ENCODE data around the gene CFAP43.

CFAP43 gene, protein sequence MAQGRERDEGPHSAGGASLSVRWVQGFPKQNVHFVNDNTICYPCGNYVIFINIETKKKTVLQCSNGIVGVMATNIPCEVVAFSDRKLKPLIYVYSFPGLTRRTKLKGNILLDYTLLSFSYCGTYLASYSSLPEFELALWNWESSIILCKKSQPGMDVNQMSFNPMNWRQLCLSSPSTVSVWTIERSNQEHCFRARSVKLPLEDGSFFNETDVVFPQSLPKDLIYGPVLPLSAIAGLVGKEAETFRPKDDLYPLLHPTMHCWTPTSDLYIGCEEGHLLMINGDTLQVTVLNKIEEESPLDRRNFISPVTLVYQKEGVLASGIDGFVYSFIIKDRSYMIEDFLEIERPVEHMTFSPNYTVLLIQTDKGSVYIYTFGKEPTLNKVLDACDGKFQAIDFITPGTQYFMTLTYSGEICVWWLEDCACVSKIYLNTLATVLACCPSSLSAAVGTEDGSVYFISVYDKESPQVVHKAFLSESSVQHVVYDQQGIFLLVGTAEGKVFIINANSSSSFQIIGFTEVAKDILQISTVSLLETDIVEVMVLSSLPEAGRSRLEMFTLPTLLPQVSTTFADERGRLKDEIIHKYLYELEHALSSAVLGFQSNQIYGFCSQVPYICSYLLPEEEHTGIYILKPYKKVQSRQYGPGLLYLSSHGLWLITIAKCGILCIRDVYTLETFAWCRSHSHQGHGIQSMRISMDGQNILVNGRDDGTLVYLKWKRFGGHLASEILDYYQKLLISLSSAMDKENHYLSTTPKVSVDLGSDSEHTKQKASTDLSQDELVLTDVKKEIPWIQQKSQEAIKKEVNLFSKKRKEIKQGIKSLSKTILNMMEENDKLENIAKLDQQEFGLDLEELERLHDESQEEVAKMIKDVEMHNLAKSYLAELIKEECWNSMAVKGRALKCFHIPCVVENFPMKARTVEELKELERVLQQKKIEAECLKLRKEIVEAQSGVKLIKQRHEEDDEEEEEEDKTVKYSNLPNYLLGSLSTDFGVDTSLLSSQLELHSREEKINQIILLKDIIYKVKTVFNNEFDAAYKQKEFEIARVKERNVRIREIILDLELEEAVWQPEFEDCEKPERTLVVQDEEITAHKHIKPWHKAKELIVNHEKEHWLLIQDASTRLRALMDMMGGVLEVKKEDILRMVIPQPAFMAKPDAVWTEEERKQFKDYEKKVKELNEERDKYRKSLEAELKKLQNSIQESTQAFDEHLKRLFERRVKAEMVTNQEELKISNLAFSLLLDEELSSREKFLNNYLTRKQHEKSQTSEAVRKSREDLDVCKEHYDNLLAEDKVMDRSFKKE (N-terminal part only)

DNA sequence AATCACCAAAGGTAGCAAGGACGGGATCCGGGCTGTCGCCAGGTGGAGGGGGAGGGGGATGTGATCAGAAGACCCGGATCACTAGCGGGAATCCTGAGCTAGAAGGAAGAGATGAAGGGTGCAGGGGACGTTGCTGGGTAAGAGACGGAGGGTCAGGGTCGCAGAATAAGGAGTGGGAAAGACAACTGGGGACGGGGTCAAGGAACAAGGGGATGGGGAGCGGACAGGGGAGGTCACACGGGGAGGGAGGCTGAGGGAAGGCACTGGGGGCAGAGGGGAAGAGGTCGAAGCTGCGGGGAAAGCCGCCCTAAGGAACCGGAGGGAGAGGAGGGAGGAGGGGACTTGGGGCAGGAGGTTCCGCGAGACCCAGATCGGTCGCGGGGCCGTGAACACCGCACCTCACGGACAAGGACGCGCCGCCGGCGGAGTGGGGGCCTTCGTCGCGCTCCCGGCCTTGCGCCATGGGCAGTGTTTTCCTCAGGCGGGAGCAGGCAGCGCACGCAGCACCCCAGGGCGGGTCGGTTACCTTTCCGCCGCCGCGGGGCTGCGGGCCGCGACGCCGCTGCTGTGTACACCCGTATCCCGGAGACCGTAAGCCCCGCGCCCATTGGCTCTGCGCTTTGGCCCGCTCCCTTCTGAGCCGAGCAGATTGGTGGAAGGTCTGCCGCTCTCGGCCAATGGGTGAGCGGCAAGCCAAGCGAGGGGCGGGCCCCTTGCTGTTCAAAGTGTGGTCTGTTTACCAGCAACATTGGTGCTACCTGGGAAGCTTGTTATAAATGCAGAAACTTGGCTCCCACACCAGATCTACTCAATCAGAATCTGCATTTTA is at the start of gene CFAP43:
CFAP43 (minus strand) TSS at position 581 of the 829 bp plus-strand sequence; CDS start at position 463, 118 bp downstream.
- Mint-ChIP-seq H3K4me3 (peak within 1 kb of the TSS; percentile 83 to 94), H3K9me3 (peaks cover 8 to 11% of the 10 kb centered on the region in 2 donors), H3K27ac (peak within 1 kb of the TSS; percentile 86 to 94), H3K27me3 (peaks cover 11% of the 10 kb centered on the region), H3K4me1 (peaks cover 17% of the 10 kb centered on the region)
- DNase-seq (peak; percentile 98 to 99), ATAC-seq (peak; percentile 100)

DNA sequence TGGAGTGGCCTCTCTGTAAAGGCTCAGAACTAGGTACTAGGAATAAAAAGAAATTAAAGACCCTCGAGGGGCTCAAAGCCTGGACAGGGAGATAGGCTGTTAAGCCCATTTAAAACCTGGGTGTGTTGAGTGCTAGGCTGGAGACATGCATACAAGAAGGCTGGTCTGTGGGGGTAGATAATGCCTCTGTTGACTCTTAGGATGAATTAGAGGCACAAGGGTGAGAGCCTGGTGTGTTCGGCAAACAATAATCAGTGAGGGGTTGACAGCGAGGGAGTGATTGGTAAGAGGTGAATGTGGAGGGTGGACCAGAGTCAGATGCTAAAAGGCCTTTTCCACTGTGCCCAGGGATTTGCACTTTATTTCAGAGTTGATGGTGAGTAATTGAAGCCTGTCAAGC is 49.5 kb upstream of the CFAP43 start:
- no peaks in the 10 kb centered on the region for H3K4me1 Mint-ChIP-seq

DNA sequence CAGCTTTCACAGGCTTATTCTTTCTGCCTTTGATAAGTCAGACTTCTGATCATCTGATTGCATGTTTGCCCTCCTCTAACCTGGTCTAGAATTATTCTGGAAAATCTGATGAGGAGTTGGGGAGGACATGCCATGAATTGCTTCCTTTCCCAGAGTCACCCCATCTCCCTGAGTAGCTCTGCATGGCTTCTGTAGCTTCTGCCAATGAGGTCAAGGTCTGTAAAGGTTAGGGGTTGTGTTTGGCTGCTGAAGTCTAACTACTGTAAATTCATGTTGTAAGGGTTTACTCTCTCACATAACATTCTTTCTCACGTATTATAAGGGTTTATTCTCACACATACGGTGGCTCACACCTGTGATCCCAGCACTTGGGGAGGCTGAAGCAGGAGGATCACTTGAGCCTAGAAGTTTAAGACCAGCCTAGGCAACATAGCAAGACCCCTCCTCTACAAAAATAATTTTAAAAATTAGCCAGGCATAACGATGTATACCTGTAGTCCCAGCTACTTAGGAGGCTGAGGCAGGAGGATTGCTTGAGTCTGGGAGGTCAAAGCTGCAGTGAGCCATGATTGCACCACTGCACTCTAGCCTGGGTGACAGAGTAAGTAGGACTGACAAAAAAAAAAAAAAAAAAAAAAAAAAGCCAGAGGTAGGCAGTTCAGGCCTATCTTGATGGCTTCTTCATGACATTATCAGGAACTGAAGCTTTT is 47.5 kb upstream of the CFAP43 start:
- no peak overlapping the region for H3K27ac Mint-ChIP-seq
- H3K9me3 Mint-ChIP-seq: no peaks in the 10 kb centered on the region
- ATAC-seq (no peak), DNase-seq (no peak)
- H3K27me3 Mint-ChIP-seq: peaks cover 15% of the 10 kb centered on the region
- no peak overlapping the region for H3K4me3 Mint-ChIP-seq
- peaks cover 6% of the 10 kb centered on the region for H3K4me1 Mint-ChIP-seq

More for the DNA sequence above, 49.5 kb upstream of the CFAP43 start:
- H3K9me3 Mint-ChIP-seq: no peaks in the 10 kb centered on the region
- no peak for ATAC-seq
- H3K4me3 Mint-ChIP-seq: no peak overlapping the region
- H3K27me3 Mint-ChIP-seq: no peaks in the 10 kb centered on the region
- H3K27ac Mint-ChIP-seq: no peak overlapping the region
- DNase-seq: no peak

DNA sequence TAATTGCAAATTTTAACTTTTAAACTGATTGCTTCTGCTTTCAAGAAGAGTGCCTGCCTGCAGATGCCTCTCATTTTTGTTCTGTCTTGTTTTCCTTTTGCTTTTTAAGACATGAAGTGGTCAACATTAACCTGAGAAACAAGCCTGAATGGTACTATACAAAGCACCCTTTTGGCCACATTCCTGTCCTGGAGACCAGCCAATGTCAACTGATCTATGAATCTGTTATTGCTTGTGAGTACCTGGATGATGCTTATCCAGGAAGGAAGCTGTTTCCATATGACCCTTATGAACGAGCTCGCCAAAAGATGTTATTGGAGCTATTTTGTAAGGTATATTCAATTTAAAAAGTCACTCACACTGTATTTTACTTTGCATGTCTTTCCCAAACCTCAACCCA is 45.6 kb upstream of the CFAP43 start:
- no peaks in the 10 kb centered on the region for H3K9me3 Mint-ChIP-seq

DNA sequence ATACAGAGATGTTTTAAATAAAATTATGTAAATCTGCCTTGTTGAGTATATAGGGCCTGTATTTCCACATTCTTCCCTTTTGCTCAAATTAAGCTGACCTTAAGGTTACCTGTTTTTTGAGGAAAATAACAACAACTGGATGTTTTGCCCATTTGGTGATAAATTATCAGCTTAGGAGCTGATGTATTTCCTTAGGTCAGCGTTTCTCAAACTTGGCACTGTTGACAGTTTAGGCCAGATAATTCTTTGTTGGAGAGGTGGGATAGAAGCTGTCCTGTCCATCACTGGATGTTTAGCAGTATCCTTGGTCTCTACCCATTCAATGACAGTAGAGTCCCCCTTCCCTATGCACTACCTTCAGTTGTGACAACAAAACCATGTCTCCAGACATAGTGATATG is 44.0 kb upstream of the CFAP43 start:
- H3K27ac Mint-ChIP-seq: no peak overlapping the region
- ATAC-seq: no peak
- H3K4me3 Mint-ChIP-seq: no peak overlapping the region
- no peak for DNase-seq
- peaks cover 22% of the 10 kb centered on the region for H3K27me3 Mint-ChIP-seq
- peaks cover 11% of the 10 kb centered on the region for H3K4me1 Mint-ChIP-seq
- H3K9me3 Mint-ChIP-seq: no peaks in the 10 kb centered on the region

More for the DNA sequence above, 45.6 kb upstream of the CFAP43 start:
- DNase-seq (no peak), ATAC-seq (no peak)
- peaks cover 22% of the 10 kb centered on the region for H3K27me3 Mint-ChIP-seq
- H3K27ac Mint-ChIP-seq: no peak overlapping the region
- peaks cover 11% of the 10 kb centered on the region for H3K4me1 Mint-ChIP-seq
- no peak overlapping the region for H3K4me3 Mint-ChIP-seq

DNA sequence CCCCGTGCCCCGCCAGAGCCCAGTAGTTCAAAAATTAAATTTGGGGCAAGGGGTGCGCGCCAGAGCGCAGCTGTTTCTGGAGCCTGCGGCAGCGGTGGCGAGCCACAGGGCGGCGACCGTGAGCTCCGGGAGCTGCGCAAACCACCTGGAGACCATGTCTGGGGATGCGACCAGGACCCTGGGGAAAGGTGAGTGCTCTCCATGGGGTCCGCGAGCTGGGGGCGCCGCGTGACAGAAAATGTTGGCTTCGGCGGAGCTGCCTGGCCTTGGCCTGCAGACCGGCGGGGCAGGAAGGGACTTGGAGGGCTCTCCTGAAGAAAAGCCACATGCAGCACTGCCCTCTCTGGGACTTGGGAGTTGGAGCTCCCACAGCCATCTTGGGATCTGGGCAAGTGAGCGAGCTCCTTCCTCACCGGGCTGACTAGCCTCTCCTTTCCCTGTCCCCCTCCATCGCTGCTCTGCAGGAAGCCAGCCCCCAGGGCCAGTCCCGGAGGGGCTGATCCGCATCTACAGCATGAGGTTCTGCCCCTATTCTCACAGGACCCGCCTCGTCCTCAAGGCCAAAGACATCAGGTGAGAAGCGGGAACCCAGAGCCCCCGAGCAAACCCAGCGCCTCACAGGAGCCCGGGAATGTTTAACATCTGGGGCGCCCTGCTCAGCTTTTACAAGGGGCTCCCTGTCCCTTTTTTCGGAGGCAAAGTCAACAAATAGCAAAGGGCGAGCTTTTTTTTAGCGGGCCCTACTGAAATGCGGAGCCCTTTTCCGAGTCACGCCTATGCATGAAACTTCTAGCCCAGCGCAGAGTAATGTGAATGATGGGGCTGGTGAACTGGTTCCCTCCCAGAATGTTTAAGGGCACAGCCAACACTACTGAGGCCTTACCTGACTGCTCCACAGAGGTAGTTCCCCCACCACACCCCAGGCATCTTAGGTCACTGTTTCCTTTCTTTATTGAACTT is 42.9 kb upstream of the CFAP43 start:
- H3K27me3 Mint-ChIP-seq: peaks cover 22% of the 10 kb centered on the region
- H3K4me3 Mint-ChIP-seq: peak overlapping the region; percentile 66 to 80
- H3K27ac Mint-ChIP-seq: peak overlapping the region; percentile 73 to 88
- DNase-seq (peak; percentile 57 to 61), ATAC-seq (peak; percentile 88)
- peaks cover 11% of the 10 kb centered on the region for H3K4me1 Mint-ChIP-seq
- H3K9me3 Mint-ChIP-seq: no peaks in the 10 kb centered on the region

DNA sequence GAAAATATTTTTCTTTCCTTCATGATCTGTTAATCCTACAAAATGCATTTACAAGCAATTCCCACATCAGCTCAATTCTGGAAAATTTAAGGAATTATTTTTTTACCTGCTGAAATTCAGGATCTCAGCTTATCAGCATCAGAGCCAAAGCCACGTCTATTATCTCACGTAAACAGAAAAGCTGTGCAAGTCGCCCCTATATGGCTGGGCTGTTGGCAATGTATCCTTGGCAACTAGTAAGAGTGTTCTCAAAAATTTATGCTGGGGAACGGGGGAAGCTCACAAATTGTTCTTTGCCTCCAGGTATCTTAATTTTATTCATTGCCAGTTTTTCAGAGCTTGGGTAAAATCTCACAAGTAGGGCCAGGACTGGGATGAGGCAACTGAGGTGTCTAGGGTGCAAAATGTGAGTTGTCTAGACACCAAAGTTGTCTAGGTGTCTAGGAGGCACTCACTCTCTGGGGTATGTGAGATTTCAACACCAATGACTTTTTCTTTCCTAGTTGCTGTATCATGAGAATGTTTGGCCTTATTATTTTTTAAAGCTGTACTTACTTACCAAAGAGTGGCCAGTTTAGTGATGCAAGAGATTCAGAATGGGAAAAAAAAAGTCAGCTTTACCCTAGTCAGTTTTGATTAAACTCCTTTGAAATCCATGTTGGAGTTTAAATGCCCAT is 41.9 kb upstream of the CFAP43 start:
- peak overlapping the region in 1 of 2 donors; percentile 88 for H3K27ac Mint-ChIP-seq
- no peak for DNase-seq
- ATAC-seq: peak; percentile 24
- no peaks in the 10 kb centered on the region for H3K9me3 Mint-ChIP-seq
- peaks cover 22% of the 10 kb centered on the region for H3K27me3 Mint-ChIP-seq
- H3K4me1 Mint-ChIP-seq: peaks cover 11% of the 10 kb centered on the region
- peak overlapping the region; percentile 66 to 80 for H3K4me3 Mint-ChIP-seq

DNA sequence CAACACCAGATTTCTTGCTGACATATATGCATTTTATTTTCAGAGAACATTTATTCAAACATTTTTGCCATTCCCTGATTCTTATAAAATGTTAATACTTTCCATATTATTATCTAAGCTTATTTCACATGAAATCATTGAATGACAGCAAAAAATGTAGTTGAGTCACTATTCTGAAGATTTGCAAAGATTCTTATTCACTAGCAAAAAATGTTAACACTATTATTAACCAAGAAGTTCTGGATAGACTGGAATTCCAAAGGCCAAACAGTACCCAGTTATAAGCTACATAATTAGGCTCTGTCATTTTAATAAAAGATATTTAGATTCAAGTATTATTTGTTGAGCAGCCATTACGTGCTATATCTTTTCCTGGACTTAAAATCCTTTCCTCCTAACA is 41.1 kb upstream of the CFAP43 start:
- Mint-ChIP-seq H3K9me3 (no peaks in the 10 kb centered on the region), H3K4me1 (peaks cover 11% of the 10 kb centered on the region), H3K27ac (no peak overlapping the region), H3K4me3 (no peak overlapping the region), H3K27me3 (peaks cover 22% of the 10 kb centered on the region)
- ATAC-seq (no peak), DNase-seq (no peak)

DNA sequence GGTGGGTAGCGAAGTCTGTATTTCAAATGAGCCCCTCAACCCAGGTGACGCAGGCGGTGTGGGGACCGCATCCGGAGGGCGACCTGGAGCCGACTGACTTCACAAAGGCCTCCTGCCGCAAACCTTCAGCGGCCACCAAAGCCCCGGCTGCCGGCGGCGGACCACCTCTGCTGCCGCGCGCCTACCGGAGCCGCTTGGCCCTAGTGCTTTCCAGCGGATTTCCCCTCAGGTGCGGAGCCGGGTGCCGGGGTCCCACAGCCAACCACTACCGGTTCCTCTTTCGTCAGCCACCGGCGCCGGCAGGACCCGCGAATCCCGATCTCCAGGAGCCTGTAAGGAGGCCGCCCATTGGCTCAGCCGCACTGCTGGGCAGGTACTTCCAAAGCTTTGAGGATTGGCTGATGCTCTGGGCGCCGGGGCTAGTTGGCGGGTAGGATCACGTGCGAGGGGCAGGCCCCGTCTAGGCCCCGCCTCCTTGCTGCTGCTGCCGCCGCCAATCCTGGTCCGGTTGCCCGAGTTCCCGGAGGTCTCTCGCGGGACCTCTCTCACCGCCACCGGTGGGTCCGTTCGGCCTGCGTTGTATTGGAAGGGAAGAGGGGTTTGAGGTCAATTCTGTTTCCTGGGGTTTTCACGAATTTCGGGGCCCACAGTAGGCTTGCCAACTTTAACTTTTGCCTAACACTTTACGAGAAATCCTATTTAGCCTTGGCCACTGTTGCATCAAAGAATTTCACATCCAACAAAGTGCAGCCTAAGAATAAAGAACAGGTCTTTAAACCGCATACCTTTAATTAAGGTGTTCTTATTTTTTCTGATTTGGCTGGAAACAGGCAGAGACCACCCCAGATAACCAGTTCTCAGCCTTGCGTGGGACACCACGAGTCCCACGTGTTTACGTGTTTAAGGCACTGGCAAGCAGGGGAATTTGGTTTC is 36.8 kb upstream of the CFAP43 start, which contains the start of gene GSTO2:
GSTO2 (plus strand) TSS at position 472 of the 933 bp plus-strand sequence. CDS start 5,732 bp downstream, outside the sequence.
- DNase-seq (peak; percentile 97 to 100), ATAC-seq (peak; percentile 78)
- H3K4me3 Mint-ChIP-seq: peak within 1 kb of the TSS; percentile 74 to 81
- peak within 1 kb of the TSS; percentile 91 to 96 for H3K27ac Mint-ChIP-seq
- H3K27me3 Mint-ChIP-seq: no peaks in the 10 kb centered on the region
- no peaks in the 10 kb centered on the region for H3K9me3 Mint-ChIP-seq
- peaks cover 40% of the 10 kb centered on the region for H3K4me1 Mint-ChIP-seq

DNA sequence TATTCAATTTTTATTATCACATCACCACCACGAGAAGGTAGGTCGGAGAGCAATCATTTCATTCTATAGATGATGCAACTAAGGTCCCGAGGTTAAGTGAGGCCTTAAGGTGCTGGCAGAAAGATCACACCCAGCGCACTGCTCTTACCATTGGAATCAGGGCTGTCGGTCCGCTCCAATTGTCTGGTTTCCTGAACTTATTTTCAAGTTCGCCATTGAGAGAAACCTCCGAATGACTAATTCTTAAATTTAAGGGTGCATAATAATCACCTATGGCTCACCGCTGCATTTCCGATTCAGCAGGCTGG is 36.2 kb upstream of the CFAP43 start:
- Mint-ChIP-seq H3K27ac (peak overlapping the region; percentile 91 to 96), H3K4me1 (peaks cover 44% of the 10 kb centered on the region), H3K4me3 (peak overlapping the region; percentile 74 to 81), H3K27me3 (no peaks in the 10 kb centered on the region), H3K9me3 (no peaks in the 10 kb centered on the region)
- no peak for DNase-seq
- ATAC-seq: peak; percentile 70

DNA sequence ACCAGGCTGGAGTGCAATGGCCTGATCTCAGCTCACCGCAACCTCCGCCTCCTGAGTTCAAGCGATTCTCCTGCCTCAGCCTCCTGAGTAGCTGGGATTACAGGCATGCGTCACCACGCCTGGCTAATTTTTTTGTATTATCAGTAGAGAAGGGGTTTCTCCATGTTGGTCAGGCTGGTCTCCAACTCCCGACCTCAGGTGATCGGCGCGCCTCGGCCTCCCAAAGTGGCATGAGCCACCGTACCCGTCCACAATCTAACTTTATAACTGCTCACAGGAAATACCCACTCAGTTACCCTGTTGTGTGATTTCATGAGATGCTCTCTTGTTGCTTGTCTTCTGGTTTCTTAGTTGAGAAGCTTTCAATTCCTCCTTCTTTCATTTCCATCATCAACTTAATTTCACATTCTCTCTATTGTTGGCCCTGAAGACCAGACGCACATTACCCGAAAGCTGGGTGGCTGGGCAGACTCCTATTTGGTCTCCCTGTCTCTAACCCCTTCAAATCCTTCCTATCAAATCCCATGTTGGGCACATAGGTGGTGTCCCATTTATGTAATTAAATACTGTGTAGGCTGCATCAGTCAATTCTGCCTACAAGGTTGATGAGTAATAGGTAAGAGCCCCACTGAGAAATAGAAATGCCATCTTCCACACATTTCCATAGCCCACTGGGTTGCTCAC is 35.7 kb upstream of the CFAP43 start:
- DNase-seq: peak; percentile 45 to 84
- peaks cover 48% of the 10 kb centered on the region for H3K4me1 Mint-ChIP-seq
- H3K4me3 Mint-ChIP-seq: peak overlapping the region; percentile 74 to 81
- H3K27me3 Mint-ChIP-seq: no peaks in the 10 kb centered on the region
- H3K27ac Mint-ChIP-seq: peak overlapping the region; percentile 91 to 96
- H3K9me3 Mint-ChIP-seq: no peaks in the 10 kb centered on the region
- peak; percentile 72 for ATAC-seq

Measured in stimulated activated naive CD8-positive, alpha-beta T cell treated with anti-CD3 and anti-CD28 coated beads, Interleukin-15, amount 100 ng/mL, for 72 hours (primary cell).